Neutrophil (primary cell): ENCODE data around the gene NAA50.

Experiments used
- H3K27ac ChIP-seq: fragments of 200-600 bp; sonication (generic); 2 replicates; pipeline ENCODE4 v1.5.1; 2016; ENCODE audit warnings: mild to moderate bottlenecking, moderate library complexity
- H3K27me3 ChIP-seq: fragments of 200-600 bp; sonication (generic); 2 replicates; pipeline ENCODE4 v1.6.0; 2016; ENCODE audit warnings: mild to moderate bottlenecking
- H3K36me3 ChIP-seq: fragments of 200-600 bp; sonication (generic); 2 replicates; pipeline ENCODE4 v1.5.1; 2017
- H3K4me1 ChIP-seq, 2 experiments: fragments of 200-600 bp in 1 of 2; sonication (generic) in 1 of 2; 1 replicate in 1 of 2; 2 replicates in 1 of 2; pipeline versions ENCODE4 v1.5.1 to v1.6.1; 2013 to 2016; ENCODE audit warnings: low read depth in 1 of 2, low read length in 1 of 2, mild to moderate bottlenecking in 1 of 2, moderate library complexity in 1 of 2; ENCODE audit not compliant: control insufficient read depth in 1 of 2, insufficient read depth in 1 of 2
- H3K4me3 ChIP-seq, 2 experiments: fragments of 200-600 bp in 1 of 2; sonication (generic) in 1 of 2; 1 replicate in 1 of 2; 2 replicates in 1 of 2; pipeline ENCODE4 v1.5.1; 2013 to 2016; ENCODE audit warnings: low read depth in 1 of 2, low read length in 1 of 2, mild to moderate bottlenecking in 1 of 2, moderate library complexity in 1 of 2
- H3K9me3 ChIP-seq: fragments of 200-600 bp; sonication (generic); 2 replicates; pipeline ENCODE4 v1.5.1; 2016
- TF ChIP-seq, protein P1 (sequence below): fragments of 200-600 bp; sonication (generic); IDR thresholded peaks from 2 replicates; pipeline ENCODE4 v1.5.1; 2016; ENCODE audit warnings: antibody characterized with exemption

The NAA50 gene

DNA sequence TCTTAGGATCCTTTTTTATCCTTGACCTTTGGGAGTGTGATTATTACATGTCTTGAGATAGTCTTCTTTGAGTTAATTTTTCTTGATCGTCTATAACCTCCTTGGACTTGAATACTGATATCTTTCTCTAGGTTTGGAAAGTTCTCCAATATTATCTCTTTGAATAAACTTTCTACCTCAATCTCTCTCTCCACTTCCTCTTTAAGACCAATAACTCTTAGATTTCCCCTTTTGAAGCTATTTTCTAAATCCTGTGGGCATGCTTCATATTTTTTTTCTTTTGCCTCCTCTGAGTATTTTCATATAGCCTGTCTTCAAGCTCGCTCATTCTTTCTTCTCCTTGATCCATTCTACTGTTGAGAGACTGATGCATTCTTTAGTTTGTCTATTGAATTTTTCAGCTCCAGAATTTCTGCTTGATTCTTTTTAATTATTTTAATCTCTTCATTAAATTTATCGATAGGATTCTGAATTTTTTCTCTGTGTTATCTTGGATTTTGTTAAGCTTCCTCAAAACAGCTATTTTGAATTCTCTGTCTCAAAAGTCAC, 61.7 kb downstream of the NAA50 start:
- H3K4me1 ChIP-seq = peaks cover 0 to 5% of the 10 kb centered on the region in 2 experiments
- TF ChIP-seq, protein P1, sequence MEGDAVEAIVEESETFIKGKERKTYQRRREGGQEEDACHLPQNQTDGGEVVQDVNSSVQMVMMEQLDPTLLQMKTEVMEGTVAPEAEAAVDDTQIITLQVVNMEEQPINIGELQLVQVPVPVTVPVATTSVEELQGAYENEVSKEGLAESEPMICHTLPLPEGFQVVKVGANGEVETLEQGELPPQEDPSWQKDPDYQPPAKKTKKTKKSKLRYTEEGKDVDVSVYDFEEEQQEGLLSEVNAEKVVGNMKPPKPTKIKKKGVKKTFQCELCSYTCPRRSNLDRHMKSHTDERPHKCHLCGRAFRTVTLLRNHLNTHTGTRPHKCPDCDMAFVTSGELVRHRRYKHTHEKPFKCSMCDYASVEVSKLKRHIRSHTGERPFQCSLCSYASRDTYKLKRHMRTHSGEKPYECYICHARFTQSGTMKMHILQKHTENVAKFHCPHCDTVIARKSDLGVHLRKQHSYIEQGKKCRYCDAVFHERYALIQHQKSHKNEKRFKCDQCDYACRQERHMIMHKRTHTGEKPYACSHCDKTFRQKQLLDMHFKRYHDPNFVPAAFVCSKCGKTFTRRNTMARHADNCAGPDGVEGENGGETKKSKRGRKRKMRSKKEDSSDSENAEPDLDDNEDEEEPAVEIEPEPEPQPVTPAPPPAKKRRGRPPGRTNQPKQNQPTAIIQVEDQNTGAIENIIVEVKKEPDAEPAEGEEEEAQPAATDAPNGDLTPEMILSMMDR = no peak
- H3K27me3 ChIP-seq = no peaks in the 10 kb centered on the region
- no peaks in the 10 kb centered on the region for H3K9me3 ChIP-seq
- H3K36me3 ChIP-seq = peaks cover 6% of the 10 kb centered on the region
- H3K4me3 ChIP-seq = no peak overlapping the region
- no peak overlapping the region for H3K27ac ChIP-seq

DNA sequence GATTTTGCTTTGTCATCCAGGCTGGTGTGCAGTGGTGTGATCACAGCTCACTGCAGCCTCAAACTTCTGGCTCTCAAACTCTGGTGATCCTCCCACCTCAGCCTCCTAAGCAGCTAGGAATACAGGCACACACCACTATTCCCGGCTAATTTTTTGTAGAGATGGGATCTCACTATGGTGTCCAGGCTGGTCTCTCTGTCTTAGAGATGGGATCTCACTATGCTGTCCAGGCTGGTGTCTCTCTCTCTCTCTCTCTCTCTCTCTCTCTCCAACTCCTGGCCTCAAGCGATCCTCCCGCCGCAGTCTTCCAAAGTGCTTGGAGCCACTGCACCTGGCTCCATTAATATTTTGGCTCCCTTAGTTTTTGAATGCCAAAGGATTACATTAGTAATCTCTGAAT, 67.3 kb downstream of the NAA50 start:
- H3K4me1 ChIP-seq = peaks cover 8 to 14% of the 10 kb centered on the region in 2 experiments
- H3K9me3 ChIP-seq = no peaks in the 10 kb centered on the region
- no peak overlapping the region for H3K27ac ChIP-seq
- TF ChIP-seq, protein P1 = no peak
- peaks cover 21% of the 10 kb centered on the region for H3K36me3 ChIP-seq
- H3K27me3 ChIP-seq = no peaks in the 10 kb centered on the region
- no peak overlapping the region for H3K4me3 ChIP-seq

DNA sequence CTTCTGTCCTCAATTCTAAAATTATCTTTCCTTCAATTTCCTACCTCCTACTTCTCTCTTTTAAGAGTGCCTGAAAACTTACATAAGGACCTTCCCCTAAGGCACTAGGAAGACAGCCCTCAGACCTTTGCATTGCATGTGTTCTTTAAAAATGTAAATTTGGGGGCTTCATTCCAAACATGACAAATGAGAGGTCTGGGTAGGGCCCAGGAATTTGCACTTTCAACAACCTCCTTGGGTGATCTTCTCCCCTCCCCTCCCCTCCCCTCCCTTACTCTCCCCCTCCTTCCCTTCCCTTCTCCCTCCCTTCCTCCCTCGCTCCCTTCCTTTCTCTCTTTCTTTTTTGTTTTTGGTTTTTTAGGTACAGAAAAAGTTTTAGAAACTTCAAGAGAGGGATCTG, 68.3 kb downstream of the NAA50 start:
- TF ChIP-seq, protein P1 = no peak
- Histone ChIP-seq H3K4me3 (no peak overlapping the region), H3K4me1 (peaks cover 8 to 14% of the 10 kb centered on the region in 2 experiments), H3K27me3 (no peaks in the 10 kb centered on the region), H3K9me3 (no peaks in the 10 kb centered on the region), H3K36me3 (peaks cover 31% of the 10 kb centered on the region), H3K27ac (no peak overlapping the region)

DNA sequence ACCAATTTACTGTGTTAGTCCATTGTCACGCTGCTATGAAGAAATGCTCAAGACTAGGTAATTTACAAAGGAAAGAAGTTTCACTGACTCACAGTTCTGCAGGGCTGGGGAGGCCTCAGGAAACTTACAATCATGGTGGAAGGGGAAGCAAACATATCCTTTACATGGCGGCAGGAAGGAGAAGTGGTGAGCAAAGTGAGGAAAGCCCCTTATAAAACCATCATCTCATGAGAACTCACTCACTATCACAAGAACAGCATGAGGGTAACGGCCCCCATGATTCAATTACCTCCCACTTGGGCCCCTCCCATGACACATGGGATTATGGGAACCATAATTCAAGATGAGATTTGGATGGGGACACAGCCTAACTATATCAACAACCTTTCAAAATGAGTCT, 69.8 kb downstream of the NAA50 start:
- TF ChIP-seq, protein P1 = no peak

DNA sequence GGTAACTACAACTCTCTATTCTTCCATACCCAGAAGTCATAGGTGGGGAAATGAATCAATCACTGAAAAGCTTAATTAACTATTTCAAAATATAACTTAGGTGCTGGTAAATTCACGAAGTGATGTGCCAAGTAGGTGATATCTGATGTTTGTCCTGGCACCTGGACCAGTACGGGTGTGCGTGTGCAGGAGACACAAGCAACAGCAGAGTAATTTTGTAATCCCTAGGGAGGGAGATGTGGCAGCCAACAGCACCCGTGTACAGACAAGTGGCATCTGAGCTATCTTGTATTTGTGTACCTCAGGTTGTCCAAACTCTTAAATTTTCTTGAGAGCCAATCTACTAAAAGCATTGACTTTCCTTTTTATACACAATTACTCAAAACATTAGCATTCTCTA, 72.5 kb downstream of the NAA50 start:
- H3K4me3 ChIP-seq = no peak overlapping the region
- H3K4me1 ChIP-seq = peaks cover 8 to 14% of the 10 kb centered on the region in 2 experiments
- no peaks in the 10 kb centered on the region for H3K27me3 ChIP-seq
- TF ChIP-seq, protein P1 = no peak
- no peak overlapping the region for H3K27ac ChIP-seq
- peaks cover 46% of the 10 kb centered on the region for H3K36me3 ChIP-seq
- H3K9me3 ChIP-seq = no peaks in the 10 kb centered on the region

More for the DNA sequence above, 69.8 kb downstream of the NAA50 start:
- H3K4me1 ChIP-seq = peaks cover 8 to 14% of the 10 kb centered on the region in 2 experiments
- no peaks in the 10 kb centered on the region for H3K9me3 ChIP-seq
- H3K27me3 ChIP-seq = no peaks in the 10 kb centered on the region
- peaks cover 38% of the 10 kb centered on the region for H3K36me3 ChIP-seq
- H3K4me3 ChIP-seq = no peak overlapping the region
- H3K27ac ChIP-seq = peak overlapping the region; percentile 78
